Trophoblast cell (in vitro differentiated cells and primary cell): ENCODE results near the gene TKTL1.

Source experiments
- DNase-seq, 2 donors: peaks; one replicate each; pipeline ENCODE4 v3.0.0-alpha.2; 2016
- H2AFZ ChIP-seq: 2 replicates; pipeline ENCODE4 v1.6.1; 2013; ENCODE audit warnings: low read length, moderate library complexity, mild to moderate bottlenecking; ENCODE audit not compliant: insufficient read depth, poor library complexity
- H2AK5ac ChIP-seq: 2 replicates; pipeline ENCODE4 v1.6.1; 2013; ENCODE audit warnings: mild to moderate bottlenecking, low read length
- H2BK120ac ChIP-seq: 2 replicates; pipeline ENCODE4 v1.6.1; 2013; ENCODE audit warnings: low read length, mild to moderate bottlenecking, moderate library complexity; ENCODE audit not compliant: insufficient read depth, poor library complexity
- H2BK12ac ChIP-seq: 2 replicates; pipeline ENCODE4 v1.6.1; 2013; ENCODE audit warnings: mild to moderate bottlenecking, low read length, moderate library complexity
- H2BK5ac ChIP-seq: 2 replicates; pipeline ENCODE4 v1.6.1; 2013; ENCODE audit warnings: low read length, low read depth, moderate library complexity, mild to moderate bottlenecking; ENCODE audit not compliant: poor library complexity
- H3K14ac ChIP-seq: 2 replicates; pipeline ENCODE4 v1.6.1; 2013; ENCODE audit warnings: mild to moderate bottlenecking, low read length
- H3K18ac ChIP-seq: 2 replicates; pipeline ENCODE4 v1.6.1; 2013; ENCODE audit warnings: mild to moderate bottlenecking, low read length
- H3K23ac ChIP-seq: 2 replicates; pipeline ENCODE4 v1.6.1; 2013; ENCODE audit warnings: low read length
- H3K27ac ChIP-seq: 2 replicates; pipeline ENCODE4 v1.5.1; 2013; ENCODE audit warnings: low read depth, mild to moderate bottlenecking, inconsistent platforms, low read length, moderate library complexity
- H3K27me3 ChIP-seq: 2 replicates; pipeline ENCODE4 v1.6.1; 2013; ENCODE audit warnings: inconsistent platforms, mild to moderate bottlenecking, low read length, moderate library complexity; ENCODE audit not compliant: insufficient read depth
- H3K36me3 ChIP-seq, 2 experiments: 1 replicate in 1 of 2; 2 replicates in 1 of 2; pipeline ENCODE4 v1.6.1; 2013; ENCODE audit warnings: low read length in 2 of 2, mild to moderate bottlenecking in 2 of 2, moderate library complexity in 1 of 2; ENCODE audit not compliant: insufficient read depth in 2 of 2, control insufficient read depth in 1 of 2
- H3K4ac ChIP-seq: 2 replicates; pipeline ENCODE4 v1.6.1; 2013; ENCODE audit warnings: low read depth, mild to moderate bottlenecking, low read length, moderate library complexity
- H3K4me1 ChIP-seq, 2 experiments: 1 replicate in 1 of 2; 2 replicates in 1 of 2; pipeline ENCODE4 v1.6.1; 2013; ENCODE audit warnings: low read length in 2 of 2, mild to moderate bottlenecking in 2 of 2, moderate library complexity in 1 of 2; ENCODE audit not compliant: insufficient read depth in 2 of 2, control insufficient read depth in 1 of 2
- H3K4me2 ChIP-seq: 2 replicates; pipeline ENCODE4 v1.6.1; 2013; ENCODE audit warnings: inconsistent platforms, mild to moderate bottlenecking, low read length, moderate library complexity
- H3K4me3 ChIP-seq: 2 replicates; pipeline ENCODE4 v1.5.1; 2013; ENCODE audit warnings: mild to moderate bottlenecking, low read depth, low read length, inconsistent platforms
- H3K79me1 ChIP-seq: one replicate; pipeline ENCODE4 v1.6.1; 2013; ENCODE audit warnings: low read length
- H3K79me2 ChIP-seq: 2 replicates; pipeline ENCODE4 v1.6.1; 2013; ENCODE audit warnings: low read length, mild to moderate bottlenecking; ENCODE audit not compliant: control insufficient read depth, insufficient read depth, poor library complexity
- H3K9ac ChIP-seq: 2 replicates; pipeline ENCODE4 v1.6.1; 2013; ENCODE audit warnings: mild to moderate bottlenecking, low read length
- H3K9me3 ChIP-seq: 2 replicates; pipeline ENCODE4 v1.6.1; 2013; ENCODE audit warnings: low read depth, mild to moderate bottlenecking, control low read depth, inconsistent platforms, low read length; ENCODE audit not compliant: insufficient read depth
- H4K12ac ChIP-seq: 2 replicates; pipeline ENCODE4 v1.6.1; 2013; ENCODE audit warnings: low read depth, mild to moderate bottlenecking, low read length, moderate library complexity
- H4K8ac ChIP-seq: 2 replicates; pipeline ENCODE4 v1.6.1; 2013; ENCODE audit warnings: low read depth, mild to moderate bottlenecking, low read length, moderate library complexity
- H4K91ac ChIP-seq: one replicate; pipeline ENCODE4 v1.6.1; 2013; ENCODE audit warnings: low read depth, mild to moderate bottlenecking, low read length, moderate library complexity
- WGBS: extraction: QIAGEN DNeasy Blood & Tissue Kit; methylation state at CpG from one replicate; pipeline ENCODE4 v1.1.7; 2013; ENCODE audit warnings: missing lambda C conversion rate; ENCODE audit not compliant: insufficient read length, insufficient coverage; ENCODE audit errors: extremely low coverage; 5-methylcytosine and 5-hydroxymethylcytosine counted together

The TKTL1 gene

GRCh38 chrX:154352466-154352865 lies 56.9 kb downstream of the TKTL1 start:
- Histone ChIP-seq H4K12ac (no peak overlapping the region), H2AK5ac (no peak overlapping the region), H3K79me2 (no peaks in the 10 kb centered on the region), H2BK12ac (no peak overlapping the region), H3K4me2 (no peak overlapping the region), H3K4me3 (no peak overlapping the region), H3K9ac (no peak overlapping the region), H3K23ac (no peak overlapping the region), H4K91ac (no peak overlapping the region), H3K14ac (no peak overlapping the region), H3K27ac (no peak overlapping the region), H3K4me1 (no peaks in the 10 kb centered on the region), H3K18ac (no peak overlapping the region), H3K36me3 (peaks cover 95% of the 10 kb centered on the region in 2 experiments), H3K79me1 (no peaks in the 10 kb centered on the region), H3K9me3 (no peaks in the 10 kb centered on the region), H2BK120ac (no peak overlapping the region), H4K8ac (no peak overlapping the region), H2AFZ (no peak overlapping the region), H3K4ac (no peak overlapping the region), H2BK5ac (no peak overlapping the region), H3K27me3 (no peaks in the 10 kb centered on the region)
- no peak for DNase-seq
- no CpG with 5 or more reads among the region's 13 CpGs for WGBS

GRCh38 chrX:154353172-154353843 lies 57.7 kb downstream of the TKTL1 start:
- Histone ChIP-seq H3K36me3 (peaks cover 100% of the 10 kb centered on the region in 2 experiments), H3K14ac (no peak overlapping the region), H3K18ac (no peak overlapping the region), H3K23ac (no peak overlapping the region), H4K12ac (no peak overlapping the region), H3K9ac (no peak overlapping the region), H2AFZ (no peak overlapping the region), H3K9me3 (no peaks in the 10 kb centered on the region), H4K91ac (no peak overlapping the region), H3K27me3 (no peaks in the 10 kb centered on the region), H2BK120ac (no peak overlapping the region), H3K27ac (no peak overlapping the region), H3K4me2 (no peak overlapping the region), H2BK5ac (no peak overlapping the region), H3K79me1 (no peaks in the 10 kb centered on the region), H3K4ac (no peak overlapping the region), H3K79me2 (no peaks in the 10 kb centered on the region), H4K8ac (no peak overlapping the region), H2AK5ac (no peak overlapping the region), H3K4me1 (no peaks in the 10 kb centered on the region), H3K4me3 (no peak overlapping the region), H2BK12ac (no peak overlapping the region)
- WGBS = no CpG with 5 or more reads among the region's 24 CpGs
- no peak for DNase-seq

- Histone ChIP-seq H3K79me2 (no peaks in the 10 kb centered on the region), H3K4ac (no peak overlapping the region), H3K14ac (no peak overlapping the region), H3K9ac (no peak overlapping the region), H2BK12ac (no peak overlapping the region), H3K27ac (no peak overlapping the region), H3K4me1 (no peaks in the 10 kb centered on the region), H3K27me3 (no peaks in the 10 kb centered on the region), H3K4me3 (no peak overlapping the region), H3K4me2 (no peak overlapping the region), H3K36me3 (peaks cover 100% of the 10 kb centered on the region in 2 experiments), H2AFZ (no peak overlapping the region), H4K8ac (no peak overlapping the region), H2BK5ac (no peak overlapping the region), H4K91ac (no peak overlapping the region), H3K18ac (no peak overlapping the region), H2BK120ac (no peak overlapping the region), H3K9me3 (no peaks in the 10 kb centered on the region), H3K23ac (no peak overlapping the region), H4K12ac (no peak overlapping the region), H3K79me1 (no peaks in the 10 kb centered on the region), H2AK5ac (no peak overlapping the region)
- no CpG with 5 or more reads among the region's 14 CpGs for WGBS
- DNase-seq = no peak
These were observed 58.4 kb downstream of the TKTL1 start for GRCh38 chrX:154354013-154354412.

- no peak overlapping the region for H2BK5ac ChIP-seq
- no peaks in the 10 kb centered on the region for H3K9me3 ChIP-seq
- no peaks in the 10 kb centered on the region for H3K79me1 ChIP-seq
- no peak overlapping the region for H2BK120ac ChIP-seq
- no peak overlapping the region for H2AK5ac ChIP-seq
- H4K8ac ChIP-seq = no peak overlapping the region
- WGBS = no CpG with 5 or more reads among the region's 13 CpGs
- no peak overlapping the region for H4K91ac ChIP-seq
- no peak overlapping the region for H3K4me2 ChIP-seq
- H3K4ac ChIP-seq = no peak overlapping the region
- H2AFZ ChIP-seq = no peak overlapping the region
- H2BK12ac ChIP-seq = no peak overlapping the region
- H4K12ac ChIP-seq = no peak overlapping the region
- H3K14ac ChIP-seq = no peak overlapping the region
- H3K79me2 ChIP-seq = no peaks in the 10 kb centered on the region
- H3K23ac ChIP-seq = no peak overlapping the region
- no peak overlapping the region for H3K27ac ChIP-seq
- H3K27me3 ChIP-seq = no peaks in the 10 kb centered on the region
- H3K9ac ChIP-seq = no peak overlapping the region
- no peak for DNase-seq
- no peaks in the 10 kb centered on the region for H3K4me1 ChIP-seq
- H3K18ac ChIP-seq = no peak overlapping the region
- peaks cover 100% of the 10 kb centered on the region in 2 experiments for H3K36me3 ChIP-seq
- H3K4me3 ChIP-seq = no peak overlapping the region
These were observed 58.9 kb downstream of the TKTL1 start for GRCh38 chrX:154354516-154354915.
